Left ventricle myocardium superior (tissue), 1 donor: Measurements from ENCODE around the gene ME3. TPM values are rescaled to one million over a fixed set of nuclear protein-coding genes. Genes with fewer than 3 reads are reported as not detected.

Source experiments
- ATAC-seq: fragments of 200-7000 bp; cut with Tn5 transposase; one replicate; pipeline ENCODE4 v1.9.1; 2020; ENCODE audit warnings: mild to moderate bottlenecking, moderate library complexity
- DNase-seq: peaks from one replicate; pipeline ENCODE4 v3.0.0-alpha.2; 2020
- intact Hi-C: fragments of 100-400 bp; cut with micrococcal nuclease; formaldehyde crosslinking; loops from one replicate; pipeline ENCODE4 v1.11.0; 2022
- total RNA-seq: library from RNA; stranded (reverse); fragmentation: NEBNext Ultra II Directional; extraction: Animal tissue kit (Norgen Biotek cat#: 25700); gene quantifications from one replicate; pipeline ENCODE4 v1.2.1, GENCODE V29; 2021
- donor health status: DM: no; HTN: yes; CAD: no; lungs with severe emphysema.

ME3 gene
- total RNA-seq, 1 donor from 2014 or later: 29.8 TPM

DNA sequence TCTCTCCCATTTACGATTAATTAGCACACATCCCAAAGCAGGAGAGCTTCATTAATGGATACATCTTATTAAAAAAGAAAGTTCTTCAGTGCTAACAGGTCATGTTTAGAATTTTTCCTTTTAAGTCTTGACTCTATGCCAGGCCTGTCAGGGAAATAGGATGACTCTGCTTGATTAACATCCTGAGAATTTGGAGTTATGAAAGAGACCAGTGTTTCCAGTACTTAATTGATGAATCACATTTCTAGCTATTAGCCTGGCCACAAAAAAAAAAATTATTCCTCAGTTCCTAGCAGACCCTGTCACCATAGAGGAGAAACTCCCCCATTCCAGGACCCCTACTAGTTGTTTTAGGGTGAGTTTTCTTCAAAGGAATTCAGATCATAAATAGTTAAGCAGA lies 23.6 kb upstream of the ME3 start:
- ATAC-seq: no peak
- no peak for DNase-seq
- intact Hi-C loops: no loop called here

- ATAC-seq (no peak), DNase-seq (no peak)
- intact Hi-C loops: no loop called here
Measured at GRCh38 chr11:86695373-86695772, 23.0 kb upstream of the ME3 start.

GRCh38 chr11:86693518-86693917 lies 21.1 kb upstream of the ME3 start:
- no peak for DNase-seq
- no peak for ATAC-seq
- intact Hi-C loops: no loop called here

DNA sequence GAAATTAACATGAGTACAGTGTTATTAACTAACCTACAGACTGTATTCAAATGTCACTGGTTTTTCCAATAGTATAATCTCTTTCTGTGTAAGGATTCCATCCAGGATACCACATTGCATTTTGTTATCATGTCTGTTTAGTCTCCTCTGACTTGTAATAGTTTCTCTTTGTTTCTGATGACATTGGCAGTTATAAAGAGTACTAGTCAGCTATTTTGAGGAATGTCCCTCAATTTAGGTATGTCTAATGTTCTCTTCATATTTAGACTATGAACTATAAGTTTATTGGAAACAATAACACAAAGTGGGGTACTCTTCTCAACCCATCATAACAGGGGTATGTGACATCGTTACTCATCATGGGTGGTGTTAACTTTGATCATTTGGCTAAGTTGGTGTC lies 20.3 kb upstream of the ME3 start:
- ATAC-seq (no peak), DNase-seq (no peak)
- intact Hi-C loops: no loop called here

DNA sequence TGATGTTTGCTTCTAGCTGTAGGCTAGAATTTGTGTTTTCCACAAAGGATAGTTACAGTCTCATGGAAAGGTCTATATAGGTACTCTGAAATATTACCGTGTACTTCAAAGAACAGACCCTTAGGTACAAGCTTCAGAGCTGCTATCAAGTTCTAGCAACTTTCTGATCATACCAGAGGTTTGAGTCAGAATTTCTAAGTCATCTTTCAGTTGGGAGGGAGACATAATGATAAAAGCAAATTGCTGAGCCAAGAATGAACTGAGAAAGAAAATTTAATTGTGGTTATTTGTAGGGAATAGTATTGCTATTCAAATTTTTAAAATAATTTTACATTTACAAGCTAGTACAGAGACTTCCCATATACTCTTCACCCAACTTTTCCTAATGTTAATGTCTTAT lies 19.9 kb upstream of the ME3 start:
- ATAC-seq (no peak), DNase-seq (no peak)
- intact Hi-C loops: no loop called here

GRCh38 chr11:86688398-86689179 lies 16.2 kb upstream of the ME3 start:
- intact Hi-C loops: loop anchor here (10.0 kb wide), 1 partner anchor 54 kb away; no protein-coding TSS in a partner anchor
- peak; percentile 41 for ATAC-seq
- DNase-seq: no peak

DNA sequence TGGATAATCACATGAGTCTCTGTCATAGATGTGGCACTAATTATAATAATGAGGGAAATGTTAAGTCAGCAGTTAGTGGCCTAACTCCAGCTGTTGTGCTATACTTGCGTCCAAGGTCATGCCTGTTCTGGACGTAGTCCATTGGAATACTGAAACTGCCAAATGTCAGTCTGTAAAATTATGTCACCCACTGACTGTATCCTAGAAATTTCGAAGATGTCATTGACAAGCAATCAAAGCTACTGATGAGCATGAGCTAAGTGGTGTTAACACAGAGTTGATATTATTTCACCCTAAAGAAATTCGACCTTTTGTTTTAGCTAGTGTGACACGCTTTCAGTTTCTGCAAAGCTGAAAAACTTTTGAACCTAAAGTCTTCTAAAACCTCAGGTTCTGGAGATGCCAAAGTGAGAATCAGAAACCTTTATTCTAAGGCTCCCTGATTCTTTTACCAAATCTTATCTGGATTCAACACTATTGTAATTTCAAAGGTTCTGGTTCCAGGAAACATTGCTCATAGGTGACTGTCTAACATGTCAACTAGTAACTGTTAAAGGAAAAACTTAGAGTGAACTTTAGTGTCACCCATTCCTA lies 14.9 kb upstream of the ME3 start:
- DNase-seq (no peak), ATAC-seq (peak; percentile 84)
- intact Hi-C loops: loop anchor here (10.0 kb wide), 1 partner anchor 52 kb away; no protein-coding TSS in a partner anchor

DNA sequence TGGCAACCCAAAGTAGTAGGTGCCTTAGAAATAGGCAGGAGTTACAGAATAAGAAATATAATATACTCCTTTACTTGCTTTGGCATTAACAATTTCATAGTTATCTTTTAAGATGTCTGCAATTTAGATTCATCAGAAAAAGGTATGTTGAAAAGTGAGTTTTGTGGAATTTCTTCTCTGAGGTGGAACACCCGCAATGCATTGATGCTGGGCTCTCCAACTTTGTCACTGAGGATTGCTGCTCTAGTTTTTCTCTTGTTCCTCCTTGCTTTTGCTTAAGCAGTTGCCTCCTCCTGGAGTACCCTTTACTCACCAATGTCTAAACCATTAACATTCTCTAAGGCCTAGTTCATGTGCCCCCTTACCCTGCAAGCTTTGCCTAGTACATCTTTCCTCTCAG lies 14.1 kb upstream of the ME3 start:
- intact Hi-C loops: loop anchor here (10.0 kb wide), 1 partner anchor 52 kb away; no protein-coding TSS in a partner anchor
- DNase-seq (no peak), ATAC-seq (no peak)

DNA sequence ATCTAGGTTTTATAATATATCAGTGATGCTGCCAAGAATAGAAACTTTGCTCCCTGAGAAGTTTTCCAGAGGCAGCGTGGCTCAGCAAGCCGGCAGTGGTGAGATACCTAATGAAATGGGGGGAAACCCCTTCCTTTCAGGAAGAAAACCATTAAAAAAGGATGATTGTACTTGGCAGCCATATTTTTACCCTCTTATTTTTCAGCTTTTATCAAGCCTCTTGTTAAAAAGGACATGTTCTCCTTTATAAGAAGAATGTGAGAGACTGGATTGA lies 9.0 kb upstream of the ME3 start:
- peak; percentile 59 for ATAC-seq
- DNase-seq: no peak

GRCh38 chr11:86680716-86681482 lies 8.5 kb upstream of the ME3 start:
- ATAC-seq (peak; percentile 16), DNase-seq (no peak)
- intact Hi-C loops: loop anchor here (10.0 kb wide), 1 partner anchor 46 kb away; no protein-coding TSS in a partner anchor

More for the DNA sequence above, 9.0 kb upstream of the ME3 start:
- intact Hi-C loops: loop anchor here (10.0 kb wide), 1 partner anchor 47 kb away; no protein-coding TSS in a partner anchor

GRCh38 chr11:86678823-86679222 lies 6.4 kb upstream of the ME3 start:
- no peak for ATAC-seq
- intact Hi-C loops: no loop called here
- DNase-seq: no peak

DNA sequence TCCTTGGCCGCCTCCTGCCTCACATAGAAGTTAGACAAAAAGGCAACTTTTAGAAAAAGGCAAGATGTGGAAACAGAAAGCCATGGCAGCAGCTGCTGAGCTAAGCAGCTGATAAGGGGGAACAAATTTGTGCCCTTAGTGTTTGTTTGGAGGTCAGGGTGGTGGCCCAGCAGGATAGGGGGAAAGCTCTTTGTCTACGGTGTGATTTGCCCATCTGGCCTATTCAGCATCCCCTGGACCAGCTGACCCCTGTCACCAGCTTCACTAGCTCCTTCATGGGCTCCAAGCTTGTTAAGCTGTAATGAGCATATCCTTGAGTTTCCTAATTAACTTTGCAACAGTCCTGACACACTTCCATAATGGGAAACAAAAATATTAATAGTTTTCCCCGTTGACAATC lies 5.9 kb upstream of the ME3 start:
- ATAC-seq (no peak), DNase-seq (no peak)
- intact Hi-C loops: no loop called here

DNA sequence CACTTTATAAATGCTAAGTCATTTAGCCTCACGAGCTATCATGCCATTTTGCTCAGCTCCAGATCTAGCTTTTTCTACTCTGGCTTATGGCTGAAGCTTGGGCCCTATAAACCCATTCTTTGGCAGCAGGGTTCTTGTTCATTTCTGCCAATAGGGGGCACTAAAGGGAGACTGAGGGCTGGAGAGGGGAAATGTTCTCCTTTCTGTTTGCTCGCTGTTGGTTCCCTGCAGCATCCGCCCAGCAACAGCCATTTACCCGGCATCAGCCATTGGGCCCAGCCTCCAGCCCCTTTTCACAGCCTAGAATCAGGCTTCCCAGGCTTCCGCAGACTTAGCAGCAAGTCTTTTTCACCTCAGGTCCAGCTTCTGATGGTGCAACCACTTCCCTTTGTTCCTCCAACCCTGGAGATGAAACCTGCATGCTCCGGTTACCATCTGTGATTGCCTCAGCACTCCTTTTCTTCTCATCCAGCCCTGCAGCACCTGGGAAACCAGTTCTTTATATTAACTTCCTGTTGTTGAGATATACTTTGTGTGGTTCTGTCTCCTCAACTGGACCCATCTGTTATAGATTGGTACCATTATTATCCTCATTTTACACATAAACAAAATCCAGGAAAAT lies 4.2 kb upstream of the ME3 start:
- ATAC-seq: no peak
- intact Hi-C loops: no loop called here
- no peak for DNase-seq

DNA sequence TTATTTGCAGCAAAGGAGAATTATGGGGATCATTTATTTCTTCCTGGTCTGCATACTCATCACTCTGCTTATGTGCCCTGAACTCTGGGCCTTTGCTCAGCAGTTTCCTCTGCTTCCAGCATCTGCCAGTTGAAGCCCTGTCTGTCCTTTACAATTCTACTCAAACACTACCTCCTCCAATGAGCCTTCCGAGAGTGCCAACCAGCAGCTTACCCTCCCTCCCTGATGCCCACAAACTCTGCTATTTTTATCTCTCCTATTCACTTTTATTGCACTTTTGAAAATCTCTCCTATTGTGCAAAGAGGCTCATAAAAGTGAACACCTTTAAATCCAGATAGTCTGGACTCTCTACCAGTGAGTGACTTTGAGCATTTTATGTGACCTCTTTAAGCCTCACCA lies 3.6 kb upstream of the ME3 start:
- intact Hi-C loops: no loop called here
- ATAC-seq: no peak
- DNase-seq: no peak

GRCh38 chr11:86675017-86675416 lies 2.6 kb upstream of the ME3 start:
- ATAC-seq: no peak
- DNase-seq: no peak
- intact Hi-C loops: no loop called here

- no peak for ATAC-seq
- intact Hi-C loops: no loop called here
- DNase-seq: no peak
Measured at GRCh38 chr11:86673872-86674750, 1.7 kb upstream of the ME3 start.

GRCh38 chr11:86673055-86673843 lies 833 bp upstream of the ME3 start:
- DNase-seq (no peak), ATAC-seq (no peak)
- intact Hi-C loops: no loop called here

GRCh38 chr11:86671531-86672006 lies 847 bp downstream of the ME3 start:
- DNase-seq (peak; percentile 92), ATAC-seq (peak; percentile 77)
- intact Hi-C loops: no loop called here
